ENCODE results near the gene EXOC1L.
A peak's percentile ranks its signal among the peaks of the same experiment; 100 is the strongest.

Gene EXOC1L

DNA sequence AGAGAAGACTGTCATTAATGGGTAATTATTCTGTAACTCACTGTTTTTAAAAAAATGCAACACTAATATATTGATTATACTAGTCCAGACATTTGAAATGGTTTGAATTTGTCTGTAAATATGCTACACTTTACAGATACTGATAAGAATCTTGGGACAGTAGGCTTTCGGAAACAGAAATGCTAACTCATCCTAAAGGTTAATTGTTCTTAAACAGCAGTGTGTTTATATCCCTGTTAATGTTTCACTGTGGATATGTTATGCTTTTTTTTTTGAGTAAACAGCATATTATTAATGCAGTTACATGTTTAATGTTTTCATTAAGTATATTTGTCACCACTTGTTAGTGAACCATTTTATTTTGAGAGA, 65.2 kb downstream of the EXOC1L start:
- no peak for TF ChIP-seq GATA2 (IDR thresholded peaks at IDR 0.05; ENCODE audit: low read depth, low read length)
- peak; percentile 43; the same call in 1 of the 2 replicates for TF ChIP-seq GATA3 (IDR thresholded peaks at IDR 0.05; ENCODE audit: low read depth, low read length)
